Activated CD4-positive, alpha-beta T cell treated with anti-CD3 and anti-CD28 coated beads, Interleukin-2, amount 10 ng/mL, durations not matched to agents 7 days and 5 days (primary cell): Measurements from ENCODE around the gene SLC31A1. TPM values are rescaled to one million over a fixed set of nuclear protein-coding genes. Genes with fewer than 3 reads are reported as not detected.

ENCODE experiments used
- CTCF ChIA-PET: fragments of 350-600 bp; sonication (Branson Sonifier 250); formaldehyde crosslinking; loops from one replicate; lab custom pipeline; 2021; ENCODE audit warnings: antibody characterized with exemption; lab: Charles Lee
- POLR2A ChIA-PET: fragments of 350-600 bp; sonication (Branson Sonifier 250); formaldehyde crosslinking; loops from one replicate; lab custom pipeline; 2021; ENCODE audit warnings: antibody characterized with exemption; lab: Charles Lee
- DNase-seq: peaks from one replicate; pipeline ENCODE4 v3.0.0-alpha.2; 2020
- H3K27ac Mint-ChIP-seq: one replicate; pipeline ENCODE4 v1.8.0; 2021; ENCODE audit warnings: mild to moderate bottlenecking, moderate library complexity, mixed read lengths
- H3K27me3 Mint-ChIP-seq: one replicate; pipeline ENCODE4 v1.8.0; 2021; ENCODE audit warnings: mixed read lengths
- H3K36me3 Mint-ChIP-seq: one replicate; pipeline ENCODE4 v1.8.0; 2021; ENCODE audit warnings: low read depth, mixed read lengths
- H3K4me1 Mint-ChIP-seq: one replicate; pipeline ENCODE4 v1.8.0; 2021; ENCODE audit warnings: mixed read lengths
- H3K4me3 Mint-ChIP-seq: one replicate; pipeline ENCODE4 v1.8.0; 2021; ENCODE audit warnings: mild to moderate bottlenecking, moderate library complexity, mixed read lengths
- H3K9me3 Mint-ChIP-seq: one replicate; pipeline ENCODE4 v1.8.0; 2021; ENCODE audit warnings: mixed read lengths
- total RNA-seq, 2 experiments: library from RNA; stranded (reverse); gene quantifications; one replicate each; pipeline ENCODE4 v1.2.3, GENCODE V29; 2021

SLC31A1 gene
- total RNA-seq, 2 experiments from 2014 or later, result 9.2 to 10.4 TPM

DNA sequence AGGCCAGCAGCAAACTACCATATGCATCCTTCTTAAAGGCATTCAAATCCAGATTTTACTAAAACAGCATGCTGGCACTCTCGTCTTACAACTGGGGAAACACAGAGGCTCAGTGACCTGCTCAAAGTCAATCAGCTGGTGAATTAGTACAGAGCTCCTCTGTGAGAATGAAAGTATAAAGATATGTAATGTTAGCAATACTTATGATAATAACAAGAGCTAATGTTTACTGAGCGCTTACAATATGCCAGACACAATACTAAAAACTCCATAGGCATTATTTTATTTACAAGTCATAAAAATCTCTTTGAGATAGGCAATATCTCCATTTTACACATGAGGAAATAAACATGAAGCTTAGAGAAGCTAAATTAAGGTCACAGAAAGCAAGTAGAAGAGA, 28.9 kb upstream of the SLC31A1 start:
- Mint-ChIP-seq H3K9me3 (no peaks in the 10 kb centered on the region), H3K27ac (no peak overlapping the region), H3K4me1 (peaks cover 12% of the 10 kb centered on the region), H3K4me3 (no peak overlapping the region), H3K36me3 (peaks cover 37% of the 10 kb centered on the region), H3K27me3 (no peaks in the 10 kb centered on the region)
- POLR2A ChIA-PET, result no interaction called here
- no peak for DNase-seq
- CTCF ChIA-PET, result interaction anchor here (0.7 kb wide), 1 partner anchor 41 kb away, joined by 5 read pairs; no protein-coding TSS in a partner anchor

DNA sequence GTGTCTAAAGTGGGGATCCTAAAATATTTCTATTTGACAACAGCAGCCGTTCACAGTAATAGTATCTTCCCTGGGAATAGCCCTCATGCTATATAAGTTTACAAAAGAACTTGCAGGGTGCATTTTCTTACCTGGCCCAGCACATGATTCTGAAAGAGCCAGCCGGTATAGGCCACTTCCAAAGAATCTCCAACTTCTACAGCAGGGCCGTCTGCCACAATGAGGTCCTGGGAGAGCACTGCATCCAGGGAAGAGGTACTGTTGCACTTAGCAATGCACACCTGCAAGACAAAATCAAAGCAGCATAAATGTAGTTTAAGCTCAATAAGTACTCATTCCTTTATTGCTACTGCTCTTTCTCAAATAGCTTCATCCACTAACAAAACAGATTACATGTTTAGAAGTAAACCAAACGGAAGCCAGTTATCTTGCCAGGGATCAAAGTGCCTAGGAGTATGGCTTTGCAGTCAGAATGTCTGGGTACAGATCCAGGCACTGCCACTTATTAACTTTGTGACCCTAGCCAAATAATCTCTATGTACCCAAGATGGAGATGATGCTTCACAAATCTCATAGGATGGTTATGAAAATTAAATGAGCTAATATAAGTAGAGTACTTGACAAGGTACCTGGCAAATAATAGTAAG, 21.5 kb upstream of the SLC31A1 start:
- Mint-ChIP-seq H3K27ac (no peak overlapping the region), H3K36me3 (peaks cover 61% of the 10 kb centered on the region), H3K27me3 (no peaks in the 10 kb centered on the region), H3K4me3 (no peak overlapping the region), H3K4me1 (no peaks in the 10 kb centered on the region), H3K9me3 (no peaks in the 10 kb centered on the region)
- CTCF ChIA-PET, result no interaction called here
- POLR2A ChIA-PET, result no interaction called here
- no peak for DNase-seq

- Mint-ChIP-seq H3K27ac (no peak overlapping the region), H3K9me3 (no peaks in the 10 kb centered on the region), H3K4me1 (no peaks in the 10 kb centered on the region), H3K27me3 (no peaks in the 10 kb centered on the region), H3K4me3 (no peak overlapping the region), H3K36me3 (peaks cover 54% of the 10 kb centered on the region)
- ChIA-PET POLR2A (no interaction called here), CTCF (no interaction called here)
- no peak for DNase-seq
Observed at GRCh38 chr9:113205432-113205831, 15.9 kb upstream of the SLC31A1 start.

DNA sequence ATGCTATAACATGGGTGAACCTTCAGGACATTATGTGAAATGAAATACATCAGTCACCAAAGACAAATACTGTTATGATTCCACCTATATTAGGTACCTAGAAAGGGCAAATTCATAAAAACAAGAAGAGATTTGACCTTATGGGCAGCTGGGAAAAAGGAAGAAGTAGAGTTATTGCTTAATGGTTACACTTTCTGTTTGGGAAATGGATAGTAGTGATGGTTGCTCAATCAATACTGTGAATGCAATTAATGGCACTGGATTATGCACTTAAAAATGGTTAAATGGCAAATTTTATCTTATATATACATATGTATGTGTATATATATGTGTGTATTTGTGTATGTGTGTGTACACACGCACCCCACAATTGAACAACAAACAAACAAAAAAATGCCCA, 15.5 kb upstream of the SLC31A1 start:
- Mint-ChIP-seq H3K4me3 (no peak overlapping the region), H3K36me3 (peaks cover 57% of the 10 kb centered on the region), H3K27ac (no peak overlapping the region), H3K4me1 (no peaks in the 10 kb centered on the region), H3K9me3 (no peaks in the 10 kb centered on the region), H3K27me3 (no peaks in the 10 kb centered on the region)
- ChIA-PET CTCF (interaction anchor here (1.3 to 1.7 kb wide), 2 partner anchors 14 to 94 kb away, joined by 4 read pairs; no protein-coding TSS in a partner anchor), POLR2A (no interaction called here)
- no peak for DNase-seq

DNA sequence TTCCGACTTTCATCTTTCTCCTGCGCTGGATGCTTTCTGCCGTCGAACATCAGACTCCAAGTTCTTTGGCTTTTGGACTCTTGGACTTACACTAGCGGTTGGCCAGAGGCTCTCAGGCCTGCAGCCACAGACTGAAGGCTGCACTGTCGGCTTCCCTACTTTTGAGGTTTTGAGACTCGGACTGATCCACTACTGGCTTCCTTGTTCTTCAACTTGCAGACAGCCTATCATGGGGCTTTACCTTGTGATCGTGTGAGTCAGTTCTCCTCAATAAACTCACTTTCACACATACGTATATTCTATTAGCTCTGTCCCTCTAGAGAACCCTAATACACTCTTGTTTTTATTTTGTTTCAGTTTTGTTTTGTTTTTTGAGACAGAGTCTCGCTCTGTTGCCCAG, 10.5 kb upstream of the SLC31A1 start:
- ChIA-PET POLR2A (interaction anchor here (1.0 kb wide), 1 partner anchor 9 kb away, joined by 3 read pairs; no protein-coding TSS in a partner anchor), CTCF (no interaction called here)
- H3K4me3 Mint-ChIP-seq, result no peak overlapping the region
- H3K9me3 Mint-ChIP-seq, result no peaks in the 10 kb centered on the region
- no peak for DNase-seq
- H3K27me3 Mint-ChIP-seq, result no peaks in the 10 kb centered on the region
- H3K4me1 Mint-ChIP-seq, result peaks cover 10% of the 10 kb centered on the region
- H3K36me3 Mint-ChIP-seq, result peaks cover 46% of the 10 kb centered on the region
- no peak overlapping the region for H3K27ac Mint-ChIP-seq

GRCh38 chr9:113215132-113215531, 6.2 kb upstream of the SLC31A1 start:
- Mint-ChIP-seq H3K27ac (no peak overlapping the region), H3K36me3 (peaks cover 28% of the 10 kb centered on the region), H3K9me3 (no peaks in the 10 kb centered on the region), H3K4me3 (no peak overlapping the region), H3K4me1 (peaks cover 33% of the 10 kb centered on the region), H3K27me3 (no peaks in the 10 kb centered on the region)
- ChIA-PET CTCF (interaction anchor here (0.6 kb wide), 1 partner anchor 913 kb away, joined by 5 read pairs; no protein-coding TSS in a partner anchor), POLR2A (no interaction called here)
- DNase-seq, result no peak

GRCh38 chr9:113216406-113216805, 4.9 kb upstream of the SLC31A1 start:
- CTCF ChIA-PET, result interaction anchor here (0.6 kb wide), 1 partner anchor 53 kb away, joined by 4 read pairs; no protein-coding TSS in a partner anchor
- POLR2A ChIA-PET, result no interaction called here
- peaks cover 37% of the 10 kb centered on the region for H3K4me1 Mint-ChIP-seq
- H3K36me3 Mint-ChIP-seq, result peaks cover 21% of the 10 kb centered on the region
- no peak overlapping the region for H3K4me3 Mint-ChIP-seq
- H3K27me3 Mint-ChIP-seq, result no peaks in the 10 kb centered on the region
- H3K27ac Mint-ChIP-seq, result no peak overlapping the region
- no peaks in the 10 kb centered on the region for H3K9me3 Mint-ChIP-seq
- DNase-seq, result no peak

- ChIA-PET CTCF (interaction anchor here (1.2 to 1.7 kb wide), 4 partner anchors 13 to 56 kb away, joined by 4 to 5 read pairs (median 4); no protein-coding TSS in a partner anchor), POLR2A (interaction anchor here (0.7 to 1.7 kb wide), 3 partner anchors 8 to 536 kb away, joined by 3 to 5 read pairs (median 3); no protein-coding TSS in a partner anchor)
- H3K36me3 Mint-ChIP-seq, result peaks cover 7% of the 10 kb centered on the region
- H3K4me1 Mint-ChIP-seq, result peaks cover 56% of the 10 kb centered on the region
- H3K9me3 Mint-ChIP-seq, result no peaks in the 10 kb centered on the region
- DNase-seq, result no peak
- peak overlapping the region; percentile 93 for H3K27ac Mint-ChIP-seq
- no peaks in the 10 kb centered on the region for H3K27me3 Mint-ChIP-seq
- H3K4me3 Mint-ChIP-seq, result peak overlapping the region; percentile 94
Observed at GRCh38 chr9:113219186-113219936, 2.0 kb upstream of the SLC31A1 start.

DNA sequence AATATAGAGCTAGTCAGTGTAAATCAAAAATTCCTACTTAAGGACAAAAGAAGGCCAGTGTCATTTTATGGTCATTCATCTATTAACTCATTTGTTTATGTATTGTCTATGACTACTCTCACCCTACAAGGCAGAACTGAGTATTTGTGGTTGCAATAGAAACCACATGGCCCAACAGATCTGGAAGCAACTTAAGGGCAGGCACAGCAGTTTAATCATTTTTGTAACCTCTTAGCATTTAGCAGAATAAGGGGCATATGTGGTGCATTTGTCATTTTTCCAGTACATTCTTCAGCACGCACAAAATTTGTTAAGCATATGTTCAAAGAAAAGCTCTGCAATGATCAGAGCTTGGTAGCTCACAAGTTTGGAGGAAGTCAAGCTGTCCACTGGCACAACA, 1.4 kb upstream of the SLC31A1 start:
- ChIA-PET CTCF (interaction anchor here (0.6 to 1.7 kb wide), 7 partner anchors 13 to 362 kb away, joined by 3 to 5 read pairs (median 4); no protein-coding TSS in a partner anchor), POLR2A (interaction anchor here (1.3 to 1.7 kb wide), 2 partner anchors 8 to 10 kb away, joined by 3 read pairs; no protein-coding TSS in a partner anchor)
- Mint-ChIP-seq H3K9me3 (no peaks in the 10 kb centered on the region), H3K4me3 (peak overlapping the region; percentile 94), H3K36me3 (peaks cover 7% of the 10 kb centered on the region), H3K27ac (peak overlapping the region; percentile 93), H3K4me1 (peaks cover 54% of the 10 kb centered on the region), H3K27me3 (no peaks in the 10 kb centered on the region)
- peak; percentile 28 for DNase-seq

- peaks cover 51% of the 10 kb centered on the region for H3K4me1 Mint-ChIP-seq
- peaks cover 7% of the 10 kb centered on the region for H3K36me3 Mint-ChIP-seq
- ChIA-PET CTCF (interaction anchor here (0.6 to 1.7 kb wide), 11 partner anchors 13 to 361 kb away, joined by 3 to 6 read pairs (median 4); partner anchors contain the start of genes CDC26 and PRPF4), POLR2A (interaction anchor here (0.6 to 1.7 kb wide), 3 partner anchors 9 to 76 kb away, joined by 3 read pairs; no protein-coding TSS in a partner anchor)
- H3K27ac Mint-ChIP-seq, result peak overlapping the region; percentile 93
- peak; percentile 9 for DNase-seq
- peak overlapping the region; percentile 94 for H3K4me3 Mint-ChIP-seq
- no peaks in the 10 kb centered on the region for H3K27me3 Mint-ChIP-seq
- no peaks in the 10 kb centered on the region for H3K9me3 Mint-ChIP-seq
Observed at GRCh38 chr9:113220467-113221002, 809 bp upstream of the SLC31A1 start.

GRCh38 chr9:113221800-113222481, 597 bp downstream of the SLC31A1 start:
- Mint-ChIP-seq H3K27me3 (no peaks in the 10 kb centered on the region), H3K9me3 (no peaks in the 10 kb centered on the region), H3K4me1 (peaks cover 47% of the 10 kb centered on the region), H3K4me3 (peak overlapping the region; percentile 94), H3K27ac (peak overlapping the region; percentile 93), H3K36me3 (peaks cover 4% of the 10 kb centered on the region)
- DNase-seq, result no peak
- CTCF ChIA-PET, result interaction anchor here (0.6 to 1.5 kb wide), 9 partner anchors 20 to 134 kb away, joined by 3 to 6 read pairs (median 3); partner anchors contain the start of genes CDC26 and PRPF4
- POLR2A ChIA-PET, result no interaction called here

- peaks cover 4% of the 10 kb centered on the region for H3K36me3 Mint-ChIP-seq
- peak overlapping the region; percentile 94 for H3K4me3 Mint-ChIP-seq
- H3K9me3 Mint-ChIP-seq, result no peaks in the 10 kb centered on the region
- peaks cover 47% of the 10 kb centered on the region for H3K4me1 Mint-ChIP-seq
- DNase-seq, result no peak
- H3K27ac Mint-ChIP-seq, result peak overlapping the region; percentile 93
- H3K27me3 Mint-ChIP-seq, result no peaks in the 10 kb centered on the region
- ChIA-PET POLR2A (no interaction called here), CTCF (interaction anchor here (0.6 to 1.5 kb wide), 4 partner anchors 19 to 133 kb away, joined by 3 to 6 read pairs (median 3); partner anchors contain the start of genes CDC26 and PRPF4)
Observed at GRCh38 chr9:113222482-113222841, 1.1 kb downstream of the SLC31A1 start.
